ENCODE data around the gene C17orf114.

DNA sequence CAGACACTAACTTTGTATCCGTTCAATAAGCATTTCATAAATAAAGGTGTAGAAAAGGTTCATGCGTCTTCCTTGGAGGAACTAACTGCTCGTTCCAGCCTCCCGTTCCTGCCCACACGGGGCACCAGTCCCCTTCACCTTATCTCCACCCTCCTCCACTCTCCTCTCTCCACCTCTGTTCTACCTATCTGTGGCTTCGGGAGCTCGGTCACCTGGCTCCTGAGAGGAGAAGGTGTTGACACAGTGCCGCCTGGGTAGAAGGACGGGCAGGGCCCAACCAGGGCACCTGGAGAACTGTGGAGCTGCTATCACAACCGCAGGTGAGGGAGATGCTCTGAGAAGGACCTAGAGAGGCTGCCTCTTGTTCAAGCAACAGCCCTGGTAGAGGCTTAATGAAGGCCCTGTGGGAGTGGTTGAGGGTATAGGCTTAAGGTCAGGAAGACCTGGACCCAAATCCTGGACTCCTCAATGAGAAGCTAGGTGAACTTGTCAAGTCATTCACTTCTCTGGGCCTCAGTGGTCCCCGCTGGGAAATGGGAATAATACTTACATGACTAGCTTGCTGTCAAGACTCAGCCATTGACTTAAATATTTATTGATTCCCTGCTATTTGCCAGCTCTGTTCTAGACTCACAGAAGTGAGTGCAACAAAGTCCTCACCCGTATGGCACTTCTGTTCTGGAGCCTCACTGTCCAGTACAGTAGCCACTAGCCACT is 21.4 kb upstream of the C17orf114 start:
- no peak for TF ChIP-seq BCL11A (tag by site-specific recombination; IDR thresholded peaks at IDR 0.05; ENCODE audit: low read depth)
- TF ChIP-seq, protein P1, sequence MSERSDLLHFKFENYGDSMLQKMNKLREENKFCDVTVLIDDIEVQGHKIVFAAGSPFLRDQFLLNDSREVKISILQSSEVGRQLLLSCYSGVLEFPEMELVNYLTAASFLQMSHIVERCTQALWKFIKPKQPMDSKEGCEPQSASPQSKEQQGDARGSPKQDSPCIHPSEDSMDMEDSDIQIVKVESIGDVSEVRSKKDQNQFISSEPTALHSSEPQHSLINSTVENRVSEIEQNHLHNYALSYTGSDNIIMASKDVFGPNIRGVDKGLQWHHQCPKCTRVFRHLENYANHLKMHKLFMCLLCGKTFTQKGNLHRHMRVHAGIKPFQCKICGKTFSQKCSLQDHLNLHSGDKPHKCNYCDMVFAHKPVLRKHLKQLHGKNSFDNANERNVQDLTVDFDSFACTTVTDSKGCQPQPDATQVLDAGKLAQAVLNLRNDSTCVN (tag by site-specific recombination; optimal IDR thresholded peaks at IDR 0.05): no peak
- no peak for TF ChIP-seq ZNF121 (tag by site-specific recombination; IDR thresholded peaks at IDR 0.05)
- no peak for TF ChIP-seq YY1 (tag by site-specific recombination; IDR thresholded peaks at IDR 0.05)
- TF ChIP-seq, protein P2, sequence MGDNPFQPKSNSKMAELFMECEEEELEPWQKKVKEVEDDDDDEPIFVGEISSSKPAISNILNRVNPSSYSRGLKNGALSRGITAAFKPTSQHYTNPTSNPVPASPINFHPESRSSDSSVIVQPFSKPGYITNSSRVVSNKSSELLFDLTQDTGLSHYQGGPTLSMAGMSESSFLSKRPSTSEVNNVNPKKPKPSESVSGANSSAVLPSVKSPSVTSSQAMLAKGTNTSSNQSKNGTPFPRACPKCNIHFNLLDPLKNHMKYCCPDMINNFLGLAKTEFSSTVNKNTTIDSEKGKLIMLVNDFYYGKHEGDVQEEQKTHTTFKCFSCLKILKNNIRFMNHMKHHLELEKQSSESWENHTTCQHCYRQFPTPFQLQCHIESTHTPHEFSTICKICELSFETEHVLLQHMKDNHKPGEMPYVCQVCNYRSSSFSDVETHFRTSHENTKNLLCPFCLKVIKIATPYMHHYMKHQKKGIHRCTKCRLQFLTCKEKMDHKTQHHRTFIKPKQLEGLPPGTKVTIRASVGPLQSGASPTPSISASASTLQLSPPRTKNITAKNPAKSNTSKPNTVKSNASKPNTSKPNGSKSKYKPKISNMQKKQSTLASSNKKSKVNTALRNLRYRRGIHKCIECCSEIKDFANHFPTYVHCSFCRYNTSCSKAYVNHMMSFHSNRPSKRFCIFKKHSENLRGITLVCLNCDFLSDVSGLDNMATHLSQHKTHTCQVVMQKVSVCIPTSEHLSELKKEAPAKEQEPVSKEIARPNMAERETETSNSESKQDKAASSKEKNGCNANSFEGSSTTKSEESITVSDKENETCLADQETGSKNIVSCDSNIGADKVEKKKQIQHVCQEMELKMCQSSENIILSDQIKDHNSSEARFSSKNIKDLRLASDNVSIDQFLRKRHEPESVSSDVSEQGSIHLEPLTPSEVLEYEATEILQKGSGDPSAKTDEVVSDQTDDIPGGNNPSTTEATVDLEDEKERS (tag by site-specific recombination; IDR thresholded peaks at IDR 0.05): no peak
- TF ChIP-seq ZNF324 (tag by site-specific recombination; IDR thresholded peaks at IDR 0.05): no peak
- no peak for TF ChIP-seq ZNF23 (tag by site-specific recombination; IDR thresholded peaks at IDR 0.05; ENCODE audit: borderline replicate concordance)
- no peak for TF ChIP-seq ZNF629 (tag by site-specific recombination; IDR thresholded peaks at IDR 0.05)
- TF ChIP-seq, protein P3, sequence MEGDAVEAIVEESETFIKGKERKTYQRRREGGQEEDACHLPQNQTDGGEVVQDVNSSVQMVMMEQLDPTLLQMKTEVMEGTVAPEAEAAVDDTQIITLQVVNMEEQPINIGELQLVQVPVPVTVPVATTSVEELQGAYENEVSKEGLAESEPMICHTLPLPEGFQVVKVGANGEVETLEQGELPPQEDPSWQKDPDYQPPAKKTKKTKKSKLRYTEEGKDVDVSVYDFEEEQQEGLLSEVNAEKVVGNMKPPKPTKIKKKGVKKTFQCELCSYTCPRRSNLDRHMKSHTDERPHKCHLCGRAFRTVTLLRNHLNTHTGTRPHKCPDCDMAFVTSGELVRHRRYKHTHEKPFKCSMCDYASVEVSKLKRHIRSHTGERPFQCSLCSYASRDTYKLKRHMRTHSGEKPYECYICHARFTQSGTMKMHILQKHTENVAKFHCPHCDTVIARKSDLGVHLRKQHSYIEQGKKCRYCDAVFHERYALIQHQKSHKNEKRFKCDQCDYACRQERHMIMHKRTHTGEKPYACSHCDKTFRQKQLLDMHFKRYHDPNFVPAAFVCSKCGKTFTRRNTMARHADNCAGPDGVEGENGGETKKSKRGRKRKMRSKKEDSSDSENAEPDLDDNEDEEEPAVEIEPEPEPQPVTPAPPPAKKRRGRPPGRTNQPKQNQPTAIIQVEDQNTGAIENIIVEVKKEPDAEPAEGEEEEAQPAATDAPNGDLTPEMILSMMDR (tag by site-specific recombination; IDR thresholded peaks at IDR 0.05): no peak
- TF ChIP-seq ZBTB17 (tag by site-specific recombination; IDR thresholded peaks at IDR 0.05): no peak
- TF ChIP-seq ZNF155 (tag by site-specific recombination; IDR thresholded peaks at IDR 0.05): no peak
- no peak for TF ChIP-seq ZNF416 (tag by site-specific recombination; IDR thresholded peaks at IDR 0.05)

Measured in HEK293 (cell line).